NCI-H446 treated with DMSO at 0.1 percent for 48 hours (cell line): Measurements from ENCODE around the gene DDX51.
"Not testable (repeated sequence)": the region's sequence is repeated elsewhere in the genome, so short reads cannot be mapped to it uniquely, and the experiment has no call there.

Source experiments
- DNase-seq: peaks from one replicate; lab custom pipeline; 2025; lab: John Stamatoyannopoulos, UW

DDX51 gene

DNA sequence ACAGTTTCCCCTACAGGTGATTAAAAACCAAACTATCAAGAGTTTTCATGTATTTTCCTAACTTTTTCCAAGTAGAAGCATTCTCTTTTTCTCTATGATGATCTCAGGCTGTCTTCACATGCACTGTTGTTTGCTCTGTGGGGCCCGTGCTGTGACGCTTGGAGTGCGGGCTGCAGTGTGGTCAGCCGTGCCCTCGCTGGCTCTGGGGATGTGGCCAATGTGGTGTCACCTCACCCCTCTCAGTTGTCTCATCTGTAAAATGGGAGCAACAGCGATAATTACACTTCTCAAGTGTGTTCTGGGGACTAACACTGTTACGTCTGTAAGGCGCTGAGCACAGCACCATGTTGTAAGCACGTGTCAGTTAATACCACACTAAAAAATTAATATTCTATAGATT is 28.6 kb downstream of the DDX51 start:
- DNase-seq: no peak

DNA sequence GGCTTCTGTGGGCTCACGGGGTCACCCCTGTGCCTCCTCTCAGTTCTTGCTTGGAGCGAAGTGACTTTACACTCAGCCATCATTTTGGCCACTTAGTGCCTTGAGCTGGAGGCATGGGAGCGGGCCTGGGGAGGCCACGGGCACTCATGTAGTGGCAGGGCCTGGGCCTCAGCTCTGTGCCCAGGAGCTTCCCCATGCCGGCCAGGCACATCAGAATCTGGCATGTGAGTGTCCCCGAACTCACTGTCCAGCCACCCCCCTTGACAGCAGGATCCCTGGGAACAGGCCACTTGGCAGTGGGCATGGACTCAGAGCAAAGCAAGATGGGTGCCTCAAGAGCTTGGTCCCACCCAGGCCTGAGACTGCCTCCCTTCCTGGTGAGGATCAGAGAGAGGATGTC is 29.5 kb downstream of the DDX51 start:
- no peak for DNase-seq

DNA sequence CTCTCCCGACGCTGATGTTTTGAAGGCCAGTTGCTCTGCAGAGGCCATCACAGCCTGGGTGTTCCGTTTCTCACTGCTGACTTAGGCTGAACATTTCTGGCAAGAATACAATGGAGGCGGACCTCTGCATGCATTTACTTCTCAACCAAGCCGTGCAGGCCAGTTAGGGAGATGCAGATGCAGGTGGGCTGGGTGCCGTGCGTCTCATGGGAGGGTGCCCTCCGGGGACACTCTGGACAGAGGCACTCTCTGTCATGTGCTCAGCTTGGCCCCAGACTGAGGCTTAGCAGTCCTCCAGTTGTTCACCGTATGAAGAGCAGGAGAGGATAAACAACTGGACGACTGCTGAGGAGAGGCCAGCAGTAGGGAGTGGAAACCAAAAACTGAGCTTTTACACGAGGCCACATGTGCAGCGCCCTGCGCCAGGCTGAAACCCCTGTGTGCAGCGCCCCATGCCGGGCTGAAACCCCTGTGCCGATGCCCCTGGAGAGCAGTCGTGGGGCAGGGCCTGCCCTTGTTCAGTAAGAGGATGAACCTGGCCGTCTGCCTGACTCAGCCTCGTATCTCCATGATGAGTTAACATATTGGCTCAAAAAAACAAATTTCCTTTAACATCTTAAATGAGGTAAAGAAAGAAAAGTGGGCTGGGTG is 32.3 kb downstream of the DDX51 start:
- no peak for DNase-seq

DNA sequence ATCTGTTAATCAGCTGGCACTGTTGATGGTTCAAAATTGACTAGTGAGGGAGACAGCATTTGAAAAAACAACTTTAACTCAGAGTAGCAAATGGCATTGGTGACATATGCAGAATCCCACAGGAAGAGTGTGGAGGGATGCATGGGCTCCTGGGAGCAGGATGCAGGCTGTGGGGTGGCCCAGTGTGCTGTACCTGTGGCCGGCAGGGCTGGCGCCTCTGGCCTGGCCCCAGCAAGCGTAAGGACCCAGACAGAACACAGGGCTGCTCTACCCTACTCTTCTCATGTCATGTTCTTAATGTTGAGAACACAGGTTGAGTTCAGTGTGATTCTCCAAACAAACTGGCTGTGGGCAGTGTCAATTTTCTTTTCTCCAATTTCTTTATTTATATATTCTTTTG is 33.4 kb downstream of the DDX51 start:
- DNase-seq: no peak

- DNase-seq: no peak
These were observed 34.4 kb downstream of the DDX51 start for GRCh38 chr12:132109741-132110140.

GRCh38 chr12:132108211-132108832 is 35.8 kb downstream of the DDX51 start:
- no peak for DNase-seq

- DNase-seq: no peak
These were observed 37.2 kb downstream of the DDX51 start for GRCh38 chr12:132106921-132107320.

- DNase-seq: no peak
These were observed 38.7 kb downstream of the DDX51 start for GRCh38 chr12:132105467-132105866.

DNA sequence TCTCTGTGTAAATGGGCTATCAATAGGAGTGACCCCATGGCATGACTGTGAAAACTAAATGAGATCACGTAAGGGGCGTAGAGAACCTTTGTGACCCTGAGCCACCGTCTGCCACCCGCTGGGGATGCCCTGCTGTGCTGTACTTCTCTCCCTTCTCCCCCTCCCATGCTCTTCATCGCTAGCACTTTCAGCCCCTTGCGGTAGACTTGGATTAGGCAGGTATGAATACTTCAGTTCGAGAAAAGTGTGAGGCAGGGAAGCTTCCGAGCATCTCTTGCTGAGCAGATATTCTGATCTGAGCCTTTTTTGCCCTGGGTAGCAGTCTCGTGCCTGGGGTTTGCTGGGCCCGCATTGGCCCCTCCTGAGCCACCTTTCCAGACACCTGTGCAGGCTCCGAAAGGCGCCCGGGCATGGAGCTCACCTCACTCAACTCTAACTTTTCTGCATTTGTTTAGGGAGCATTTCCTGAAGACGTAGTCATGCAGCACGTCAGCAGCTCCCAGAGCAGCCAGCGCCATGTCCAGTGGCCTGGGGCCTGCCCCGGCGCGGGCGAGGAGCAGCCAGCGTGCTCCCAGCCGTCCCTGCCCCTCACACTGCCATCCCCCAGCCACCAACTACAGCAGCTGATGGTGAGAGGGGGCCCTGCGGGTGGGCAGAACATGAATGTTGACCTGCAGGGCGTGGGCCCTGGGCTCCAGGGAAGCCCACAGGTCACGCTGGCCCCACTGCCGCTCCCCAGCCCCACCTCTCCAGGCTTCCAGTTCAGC is 40.4 kb downstream of the DDX51 start:
- no peak for DNase-seq

- not testable (repeated sequence) for DNase-seq
These were observed 41.0 kb downstream of the DDX51 start for GRCh38 chr12:132103072-132103471.

DNA sequence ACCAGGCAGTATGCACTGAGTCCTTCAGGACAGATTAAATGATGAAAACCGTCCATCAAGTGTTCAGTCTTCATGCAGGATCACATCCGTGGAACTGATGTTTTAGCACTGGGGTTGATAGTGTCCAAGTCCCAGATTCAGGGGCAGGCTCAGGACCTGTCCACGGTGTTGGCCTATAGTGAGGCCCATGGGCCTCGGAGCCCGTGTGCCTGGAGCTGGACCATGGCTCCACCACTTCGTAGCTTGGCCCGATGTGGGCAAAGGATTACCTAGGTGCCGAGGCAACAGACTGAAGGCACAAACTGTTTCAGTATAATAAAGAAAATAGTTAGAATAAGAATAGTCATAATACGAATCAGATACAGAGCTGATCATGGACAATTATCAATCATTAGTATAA is 41.8 kb downstream of the DDX51 start:
- DNase-seq: no peak

DNA sequence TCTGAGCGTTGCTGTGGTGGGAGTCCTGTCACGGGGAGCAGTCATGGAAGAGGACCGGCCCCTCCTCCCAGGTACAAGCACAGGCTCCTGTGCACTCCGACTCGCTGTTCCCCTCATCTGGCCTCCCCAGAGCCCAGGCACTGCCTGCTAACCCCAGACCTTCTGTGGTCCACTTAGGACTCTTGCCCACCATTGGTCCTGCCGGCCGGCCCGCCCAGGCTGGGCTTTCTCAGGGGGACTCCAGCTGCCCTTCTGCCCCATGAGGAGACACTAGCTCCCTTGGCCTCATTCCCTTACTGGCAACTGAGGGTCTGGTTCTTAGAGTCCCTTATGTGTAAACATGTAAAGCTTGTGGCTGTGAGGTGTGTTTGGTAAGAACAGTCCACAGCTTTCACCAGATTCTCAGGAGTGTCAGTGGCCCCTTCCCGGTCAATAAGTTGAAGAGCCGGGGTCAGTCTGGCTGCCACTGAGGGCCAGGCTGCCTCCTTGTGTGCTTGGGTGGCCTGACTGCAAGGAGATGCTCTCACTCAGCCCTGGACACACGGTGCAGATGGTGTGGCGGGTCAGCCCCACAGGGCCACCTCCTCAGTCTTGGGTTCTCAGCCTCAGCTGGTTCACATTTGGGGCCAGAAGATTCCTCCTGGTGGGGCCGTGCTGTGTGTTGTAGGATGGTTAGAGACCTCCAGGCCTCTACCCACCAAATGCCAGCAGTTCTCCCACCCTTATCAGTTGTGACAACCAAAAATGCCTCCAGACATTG is 43.6 kb downstream of the DDX51 start:
- DNase-seq: no peak

DNA sequence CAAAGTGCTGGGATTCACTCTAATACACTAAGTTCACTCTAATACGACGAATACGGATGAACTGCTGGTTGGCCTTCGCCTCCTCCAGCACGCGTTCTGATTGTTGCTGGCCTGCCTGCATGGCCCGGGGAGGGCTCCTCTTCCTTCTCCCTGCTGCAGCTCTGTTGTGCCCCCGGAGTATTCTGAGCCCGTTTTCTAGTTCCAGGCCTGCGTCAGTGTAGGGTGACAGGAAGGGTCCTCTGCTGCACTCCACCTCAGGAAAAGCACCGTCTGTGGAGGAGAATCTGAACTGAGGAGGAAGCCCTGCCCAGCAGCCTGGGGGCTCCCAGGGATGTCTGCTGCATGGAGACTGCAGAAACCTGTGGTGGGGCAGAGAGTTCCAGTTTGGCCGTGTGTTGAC is 44.4 kb downstream of the DDX51 start:
- no peak for DNase-seq

- no peak for DNase-seq
These were observed 48.4 kb downstream of the DDX51 start for GRCh38 chr12:132095520-132096409.

DNA sequence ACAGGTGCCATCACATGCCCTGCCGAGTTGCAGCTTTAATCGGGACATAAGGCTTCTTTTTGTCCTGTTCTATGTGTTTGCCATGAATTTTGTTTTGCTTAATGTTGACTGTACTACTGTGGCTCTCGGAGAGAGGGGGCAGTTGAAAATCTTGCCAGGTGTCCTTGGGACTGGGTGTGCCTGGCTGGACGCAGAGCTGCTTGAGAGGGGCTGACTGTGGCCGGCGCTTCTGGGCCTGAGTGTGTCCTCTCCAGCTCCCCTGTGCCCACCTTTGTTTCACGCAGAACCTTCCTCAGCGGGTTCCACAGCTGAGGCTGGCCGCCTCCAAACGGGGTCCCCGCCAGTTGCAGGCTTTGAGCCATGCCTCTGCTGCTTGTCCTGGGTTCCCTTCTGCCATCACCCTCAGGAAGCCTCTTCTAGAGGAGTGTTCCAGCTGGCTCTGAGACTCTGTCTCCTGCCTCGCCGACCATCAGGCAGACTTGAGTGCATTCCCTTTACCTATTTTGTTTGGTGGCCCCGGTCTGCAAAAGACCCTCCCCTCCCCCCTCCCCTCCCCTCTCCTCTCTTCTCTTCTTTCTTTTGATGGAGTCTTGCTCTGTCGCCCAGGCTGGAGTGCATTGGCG is 49.7 kb downstream of the DDX51 start:
- DNase-seq: no peak

DNA sequence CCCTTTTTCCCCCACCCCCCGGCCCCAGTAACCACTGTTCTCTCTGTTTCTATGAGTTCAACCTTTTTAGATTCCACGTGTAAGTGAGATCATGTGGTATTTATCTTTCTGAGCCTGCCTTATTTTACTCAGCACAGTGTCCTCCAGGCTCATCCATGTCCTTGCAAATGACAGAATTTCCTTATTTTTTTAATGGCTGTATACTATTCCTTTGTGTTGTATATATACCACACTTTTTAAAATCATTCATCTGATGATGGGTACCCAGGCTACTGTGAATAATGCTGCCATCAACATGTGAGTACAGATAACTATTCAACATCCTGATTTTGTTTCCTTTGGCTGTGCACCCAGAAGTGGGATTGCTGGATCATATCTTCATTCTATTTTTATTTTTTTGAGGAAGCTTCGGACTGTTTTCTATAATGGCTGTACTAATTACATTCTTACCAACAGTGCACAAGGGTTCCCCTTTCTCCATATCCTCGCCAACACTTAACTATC is 54.7 kb downstream of the DDX51 start:
- DNase-seq: no peak
